Measurements from ENCODE around the gene FAM8A1.

Gene FAM8A1

GRCh38 chr6:17656644-17657043 lies 56.5 kb downstream of the FAM8A1 start:
- no peak for DNase-seq

Data from right kidney (tissue), 1 donor.